ENCODE data around the gene RDX. TPM values are rescaled to one million over a fixed set of nuclear protein-coding genes. Genes with fewer than 3 reads are reported as not detected.
A peak's percentile ranks its signal among the peaks of the same experiment; 100 is the strongest.

Gene RDX
- polyA plus RNA-seq, 2 of the 4 experiments (the other 2 are of a cell fraction), result 158 to 183 TPM

GRCh38 chr11:110128161-110128560 lies 168.3 kb downstream of the RDX start:
- POLR2A ChIA-PET, result no interaction called here
- peak overlapping the region; percentile 32 for H3K4me2 ChIP-seq
- no peak for FAIRE-seq

DNA sequence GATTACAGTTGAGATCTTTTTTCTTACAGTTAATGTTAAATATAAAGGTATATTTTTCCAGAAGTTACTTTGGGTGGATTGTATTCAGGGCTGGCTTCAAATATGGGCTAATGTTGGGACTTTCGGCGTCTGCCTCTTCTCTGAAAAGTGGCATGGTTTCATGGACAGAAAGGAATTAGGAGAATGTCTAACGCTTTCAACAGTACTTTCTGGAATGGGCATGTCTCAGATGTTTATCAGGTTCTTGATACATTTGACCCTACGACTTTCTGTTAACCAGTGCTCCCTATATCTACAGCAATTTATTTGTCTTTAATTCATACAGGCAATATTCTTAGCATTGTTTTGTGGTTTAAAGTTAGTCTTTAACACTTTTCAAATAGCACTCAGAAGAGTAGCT lies 169.5 kb downstream of the RDX start:
- Histone ChIP-seq H3K4me1 (peaks cover 39% of the 10 kb centered on the region), H3K9me3 (no peaks in the 10 kb centered on the region), H3K4me2 (peak overlapping the region; percentile 1; the same call in 1 of the 3 replicates), H3K27ac (no peak overlapping the region), H3K4me3 (no peak overlapping the region)
- ChIA-PET CTCF (interaction anchor here (0.9 kb wide), 1 partner anchor 188 kb away, joined by 3 read pairs; no protein-coding TSS in a partner anchor), POLR2A (no interaction called here)
- no peak for TF ChIP-seq CHD2 (IDR thresholded peaks at IDR 0.05; ENCODE audit: low read length, partially characterized antibody)
- TF ChIP-seq FOSB (CRISPR knock-in tag; IDR thresholded peaks at IDR 0.05), result no peak
- TF ChIP-seq TFCP2L1 (CRISPR knock-in tag; IDR thresholded peaks at IDR 0.05), result no peak
- TF ChIP-seq SMC3 (IDR thresholded peaks at IDR 0.05), result no peak
- no peak for TF ChIP-seq ATOH8 (CRISPR knock-in tag; IDR thresholded peaks at IDR 0.05; ENCODE audit: low read depth)
- no peak for TF ChIP-seq ELK1 (IDR thresholded peaks at IDR 0.05; ENCODE audit: low read depth, low read length)
- TF ChIP-seq PHF8 (IDR thresholded peaks at IDR 0.05; ENCODE audit: borderline replicate concordance, low read depth), result no peak
- no peak for TF ChIP-seq FOSL2 (IDR thresholded peaks at IDR 0.05)
- no peak for TF ChIP-seq FOSL2 (CRISPR knock-in tag; IDR thresholded peaks at IDR 0.05)
- no peak for TF ChIP-seq PBX3 (IDR thresholded peaks at IDR 0.05)
- TF ChIP-seq ZC3H11A (IDR thresholded peaks at IDR 0.05), result no peak
- TF ChIP-seq POLR2AphosphoS2 (conservative IDR thresholded peaks at IDR 0.05; ENCODE audit: low read length), result no peak
- 86% methylated on average over 4 of the region's 4 CpGs for WGBS (ENCODE audit: missing lambda C conversion rate)
- no peak for ATAC-seq
- DNase-seq (ENCODE audit: low read depth in 1 of 2, low spot score in 1 of 2), result no peak
- no peak for FAIRE-seq

More at GRCh38 chr11:110128161-110128560, 168.3 kb downstream of the RDX start:
- Histone ChIP-seq H3K27ac (peak overlapping the region; percentile 36 to 65; a peak in 5 of 6 replicates), H3K4me3 (no peak overlapping the region), H3K9me3 (no peaks in the 10 kb centered on the region), H3K4me1 (peaks cover 34% of the 10 kb centered on the region)
- CTCF ChIA-PET, result no interaction called here
- ATAC-seq (peak; percentile 13 to 54; a peak in 3 of 6 replicates), DNase-seq (ENCODE audit: low read depth in 1 of 2, low spot score in 1 of 2) (no peak)
- TF ChIP-seq PBX3 (IDR thresholded peaks at IDR 0.05) (no peak), NFE2L2 (conservative IDR thresholded peaks at IDR 0.05; ENCODE audit: low read length) (no peak), MAFK (IDR thresholded peaks at IDR 0.05; ENCODE audit: partially characterized antibody) (no peak), NPAS2 (CRISPR knock-in tag; IDR thresholded peaks at IDR 0.05; ENCODE audit: borderline replicate concordance) (no peak), PHF8 (IDR thresholded peaks at IDR 0.05; ENCODE audit: borderline replicate concordance, low read depth) (no peak), MAZ (IDR thresholded peaks at IDR 0.05; ENCODE audit: borderline replicate concordance, low read depth, low read length) (no peak), ESRRA (IDR thresholded peaks at IDR 0.05; ENCODE audit: borderline replicate concordance, low read length) (no peak), RAD21 (conservative IDR thresholded peaks at IDR 0.05 in 1 of 2, IDR thresholded peaks at IDR 0.05 in 1 of 2) (no peak), KDM1A (IDR thresholded peaks at IDR 0.05; ENCODE audit: low read depth) (no peak), HOXB13 (CRISPR knock-in tag; IDR thresholded peaks at IDR 0.05; ENCODE audit: low read depth) (no peak), HOXA7 (CRISPR knock-in tag; IDR thresholded peaks at IDR 0.05) (no peak), ATOH8 (CRISPR knock-in tag; IDR thresholded peaks at IDR 0.05; ENCODE audit: low read depth) (no peak), ZSCAN20 (CRISPR knock-in tag; IDR thresholded peaks at IDR 0.05) (no peak), RFX5 (IDR thresholded peaks at IDR 0.05) (no peak)
- 15% methylated on average over 2 of the region's 2 CpGs for WGBS (ENCODE audit: missing lambda C conversion rate)

Data from A549 (cell line).